Astrocyte of the hippocampus (primary cell): ENCODE measurements around the gene KCNQ5.
A peak's percentile ranks its signal among the peaks of the same experiment; 100 is the strongest.

Experiments used
- DNase-seq: peaks from one replicate; pipeline ENCODE4 v3.0.0; 2011; ENCODE audit warnings: low read depth, low spot score

KCNQ5 gene

GRCh38 chr6:73000460-73000859, 378.6 kb downstream of the KCNQ5 start:
- DNase-seq: no peak

- no peak for DNase-seq
Measured at GRCh38 chr6:73002588-73002987, 380.7 kb downstream of the KCNQ5 start.

GRCh38 chr6:73003302-73003701, 381.4 kb downstream of the KCNQ5 start:
- DNase-seq: no peak

DNA sequence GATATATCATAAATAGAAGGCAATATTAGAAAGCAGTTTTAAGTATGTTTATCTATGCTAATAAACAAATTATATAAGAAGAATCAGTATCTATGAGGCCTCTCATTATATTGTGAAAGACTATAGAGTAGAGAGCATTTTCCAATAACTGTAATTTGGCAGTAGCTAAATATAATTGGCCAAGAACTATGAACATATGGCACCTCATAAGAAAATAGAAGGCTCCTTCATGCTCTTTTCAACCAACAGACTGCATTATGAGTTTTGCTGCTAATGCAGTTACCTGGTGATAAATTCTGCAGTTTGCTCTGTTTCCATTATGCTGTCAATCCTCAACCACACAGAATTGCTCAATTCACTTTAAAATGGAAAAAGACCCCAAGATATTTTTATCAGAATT, 382.4 kb downstream of the KCNQ5 start:
- no peak for DNase-seq

GRCh38 chr6:73004861-73005260, 383.0 kb downstream of the KCNQ5 start:
- no peak for DNase-seq

- no peak for DNase-seq
Measured at GRCh38 chr6:73006146-73006545, 384.3 kb downstream of the KCNQ5 start.

- DNase-seq: no peak
Measured at GRCh38 chr6:73011945-73012344, 390.1 kb downstream of the KCNQ5 start.

DNA sequence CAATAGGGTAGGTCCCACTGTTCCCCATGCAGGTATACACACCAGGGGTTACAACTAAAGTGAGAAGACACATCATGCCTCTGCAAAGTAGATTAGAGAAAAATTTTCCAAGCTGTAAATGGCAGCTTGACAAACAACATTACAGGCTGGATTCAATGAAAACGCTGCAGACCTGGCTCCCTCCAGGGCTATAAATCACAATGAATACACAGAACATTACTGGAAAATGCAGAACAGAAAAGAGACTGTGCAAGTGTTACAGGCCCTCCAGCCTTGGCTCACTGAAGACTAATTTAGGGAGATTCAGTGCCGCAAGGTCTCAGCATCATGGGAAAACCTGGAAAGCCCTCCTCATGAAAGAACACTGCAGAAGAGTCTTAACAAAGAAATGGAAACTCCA, 395.6 kb downstream of the KCNQ5 start:
- no peak for DNase-seq

DNA sequence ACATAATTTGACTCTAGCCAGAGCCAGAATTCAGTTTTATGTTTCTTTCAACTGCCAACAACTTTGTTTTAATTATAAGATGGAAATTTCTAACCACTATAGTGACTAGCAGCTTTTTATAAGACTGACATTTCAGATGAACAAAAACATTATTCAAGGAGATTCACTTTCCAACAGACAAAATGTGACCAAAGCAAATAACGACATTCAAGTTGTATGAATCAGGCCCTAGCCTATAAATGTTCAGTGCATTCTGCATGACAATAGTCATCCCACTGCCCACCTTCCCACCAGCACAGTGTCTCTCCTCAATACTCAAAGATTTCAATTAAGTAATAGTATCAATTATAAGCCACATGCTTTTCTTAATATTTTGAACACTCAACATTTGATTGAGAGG, 402.7 kb downstream of the KCNQ5 start:
- no peak for DNase-seq

- DNase-seq: no peak
Measured at GRCh38 chr6:73027691-73028090, 405.8 kb downstream of the KCNQ5 start.

DNA sequence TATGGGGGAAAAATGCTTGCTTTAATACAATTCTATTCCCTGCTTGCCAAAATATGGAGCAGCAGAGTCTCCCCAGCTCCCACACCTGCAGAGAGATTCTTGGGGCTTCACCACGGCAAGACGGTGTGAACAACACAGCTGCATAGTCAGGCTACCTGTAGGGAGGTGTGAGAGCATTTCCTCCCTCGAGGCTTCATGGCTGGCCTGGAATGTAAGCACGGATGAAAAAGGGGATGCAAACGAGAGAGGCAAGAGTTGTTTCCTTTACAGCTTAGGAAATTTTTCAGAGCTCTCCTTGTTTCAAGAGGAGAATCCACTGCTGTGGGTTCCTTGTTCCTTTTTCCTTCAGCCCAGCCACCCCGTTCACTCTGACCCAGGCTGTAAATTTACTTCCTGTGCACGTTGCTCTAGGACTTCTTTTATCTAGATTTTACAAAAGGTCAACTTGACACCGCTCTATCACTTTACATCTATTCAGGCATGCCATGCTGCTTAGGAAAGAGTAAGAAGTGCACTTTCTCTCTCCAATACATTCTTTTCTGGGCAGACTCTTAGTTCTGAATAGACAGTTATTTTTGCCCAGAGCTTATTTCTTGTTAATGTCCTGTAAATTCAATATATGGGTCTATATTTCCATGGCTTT, 406.4 kb downstream of the KCNQ5 start:
- no peak for DNase-seq

DNA sequence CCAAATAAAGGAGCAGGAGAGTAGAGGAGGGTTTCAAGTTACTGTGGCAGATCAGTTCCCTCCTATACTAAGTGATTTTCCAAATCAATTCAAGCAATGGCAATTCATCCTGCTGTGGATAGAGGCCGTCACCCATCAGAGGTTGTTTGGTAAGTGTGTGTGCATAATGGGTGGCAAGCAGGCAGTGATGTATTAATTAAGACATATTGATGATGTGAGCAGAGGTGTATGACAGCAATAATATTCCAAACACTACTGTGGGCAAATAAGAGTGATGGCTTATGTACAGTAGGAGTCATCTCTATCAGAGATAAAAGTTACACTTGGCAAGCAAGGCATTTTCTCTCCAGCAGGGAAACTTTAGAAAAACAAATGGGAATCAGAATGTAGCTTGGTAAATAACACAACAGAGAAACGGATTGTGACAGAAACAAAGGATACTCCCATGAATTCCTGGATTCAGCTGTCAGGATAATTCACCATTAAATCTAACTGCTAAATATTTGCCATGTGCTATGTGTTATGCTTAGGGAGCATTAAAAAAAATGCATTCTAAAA, 407.1 kb downstream of the KCNQ5 start:
- no peak for DNase-seq

DNA sequence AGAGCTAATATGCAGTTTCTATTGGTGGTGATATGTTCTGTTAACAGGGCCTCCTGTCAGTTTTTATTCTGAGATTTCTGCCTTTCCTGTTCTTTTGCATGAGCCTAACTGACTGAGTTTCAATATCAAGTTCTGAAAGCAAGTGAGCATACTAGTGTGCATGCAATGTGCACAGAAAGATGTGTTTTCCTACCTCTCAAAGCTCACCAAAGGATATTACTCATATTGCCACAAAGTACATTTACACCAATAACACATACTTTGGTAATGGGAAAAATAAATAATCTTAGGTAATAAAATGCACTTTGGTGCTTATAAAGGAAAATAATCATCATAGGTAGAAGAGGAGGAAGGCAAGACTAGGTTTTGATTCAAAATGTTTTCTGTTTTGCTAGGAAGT, 408.4 kb downstream of the KCNQ5 start:
- no peak for DNase-seq

DNA sequence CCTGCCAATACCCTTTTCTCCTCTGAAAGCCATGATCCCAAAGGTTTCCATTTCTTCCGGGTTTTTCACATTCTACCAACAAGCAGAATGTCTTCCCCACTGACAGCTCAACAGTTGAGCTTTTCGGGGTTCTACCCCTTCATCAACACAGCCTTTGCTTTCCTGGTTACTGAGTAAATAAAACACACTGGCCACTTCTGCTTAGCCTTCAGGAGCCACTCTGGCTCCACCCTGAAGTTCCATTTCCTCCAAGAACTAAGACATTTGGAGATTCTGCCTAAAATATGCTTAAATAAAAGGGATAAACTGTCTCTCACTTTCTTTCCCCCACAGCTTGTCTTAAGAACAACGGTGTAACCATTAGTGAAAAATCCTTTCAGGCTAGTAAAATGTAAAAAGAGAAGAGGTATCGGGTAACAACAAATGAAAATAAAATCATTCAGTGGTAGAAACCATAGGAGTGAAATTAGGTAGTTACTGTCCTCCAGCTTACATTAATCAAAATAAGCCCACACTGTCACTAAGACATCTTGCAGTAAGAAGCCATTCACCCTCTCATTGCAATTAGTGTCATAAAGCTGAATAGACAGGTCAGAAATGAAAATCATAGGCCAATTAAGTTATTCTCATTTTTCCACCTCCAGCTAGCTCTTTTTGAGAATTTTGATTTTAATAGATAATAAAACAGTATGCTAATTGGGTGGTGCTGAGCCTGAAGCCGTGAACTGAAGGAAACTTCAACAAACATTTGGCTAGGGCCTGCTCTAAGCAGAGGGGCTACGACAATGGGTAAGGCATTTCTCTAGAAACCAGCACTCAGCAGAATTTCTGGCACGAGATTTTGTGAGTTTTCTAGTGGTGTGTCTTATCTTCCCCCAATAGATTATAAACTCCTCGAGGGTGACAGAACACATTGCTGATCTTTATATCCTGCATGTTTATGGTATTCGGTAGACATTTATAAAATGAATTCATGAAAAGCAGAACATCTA, 409.2 kb downstream of the KCNQ5 start:
- DNase-seq: no peak

- DNase-seq: peak; percentile 20
Measured at GRCh38 chr6:73032586-73032985, 410.7 kb downstream of the KCNQ5 start.

- no peak for DNase-seq
Measured at GRCh38 chr6:73036689-73037088, 414.8 kb downstream of the KCNQ5 start.

GRCh38 chr6:73041051-73041450, 419.2 kb downstream of the KCNQ5 start:
- no peak for DNase-seq

- no peak for DNase-seq
Measured at GRCh38 chr6:73042892-73043291, 421.0 kb downstream of the KCNQ5 start.

DNA sequence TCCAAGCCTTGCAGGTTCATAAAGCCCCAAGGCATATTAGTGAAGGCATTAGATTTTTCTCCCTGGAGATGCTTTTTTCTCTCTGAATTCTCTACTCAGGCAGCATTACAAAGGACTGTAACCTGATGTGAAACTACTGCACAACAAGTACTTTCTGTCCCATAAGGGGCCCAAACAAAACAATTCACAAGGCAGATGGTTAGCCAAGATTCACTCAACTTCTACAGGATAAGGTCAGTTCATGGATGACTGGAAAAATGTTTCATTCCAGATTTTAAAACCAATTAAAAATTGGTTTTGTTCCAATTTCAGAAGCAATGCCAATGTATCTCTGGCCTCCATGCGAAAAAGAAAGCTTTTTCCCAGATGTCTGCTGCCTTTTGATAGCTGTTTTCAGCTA, 421.6 kb downstream of the KCNQ5 start:
- no peak for DNase-seq

GRCh38 chr6:73045609-73046008, 423.7 kb downstream of the KCNQ5 start:
- peak; percentile 18 for DNase-seq

- no peak for DNase-seq
Measured at GRCh38 chr6:73047801-73048200, 425.9 kb downstream of the KCNQ5 start.

DNA sequence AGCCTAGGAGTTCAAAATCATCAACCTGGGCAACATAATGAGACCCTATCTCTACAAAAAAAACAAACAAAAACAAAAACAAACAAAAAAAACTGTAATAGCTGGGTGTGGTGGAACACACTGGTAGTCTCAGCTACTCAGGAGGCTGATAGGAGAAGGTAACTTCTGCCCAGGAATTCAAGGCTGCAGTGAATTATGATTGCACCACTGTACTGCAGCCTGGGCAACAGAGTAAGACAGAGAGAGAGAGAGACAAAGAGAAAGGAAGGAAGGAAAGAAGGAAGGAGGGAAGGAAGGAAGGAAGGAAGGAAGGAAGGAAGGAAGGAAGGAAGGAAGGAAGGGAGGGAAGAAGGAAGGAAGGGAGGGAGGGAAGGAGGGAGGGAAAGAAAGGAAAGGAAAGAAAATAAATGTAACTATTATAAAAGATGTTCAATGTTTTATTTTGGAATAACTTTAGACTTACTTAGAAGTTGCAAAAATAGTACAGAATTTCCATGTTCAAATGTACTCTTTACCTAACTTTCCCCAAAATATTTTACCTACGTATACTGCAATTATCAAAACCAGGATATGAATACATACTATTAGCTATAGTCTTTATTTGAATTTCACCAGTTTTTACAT, 428.2 kb downstream of the KCNQ5 start:
- DNase-seq: no peak
